H9 (cell line): ENCODE measurements around the gene ARR3. TPM values are rescaled to one million over a fixed set of nuclear protein-coding genes. Genes with fewer than 3 reads are reported as not detected.

ENCODE experiments used
- DNase-seq: peaks from one replicate; pipeline ENCODE4 v3.0.0-alpha.2; 2017
- H2AFZ ChIP-seq: one replicate; pipeline ENCODE4 v1.6.1; 2013; ENCODE audit warnings: mild to moderate bottlenecking, low read length, control low read depth, moderate library complexity
- H2AK5ac ChIP-seq: 2 replicates; pipeline ENCODE4 v1.6.1; 2013; ENCODE audit warnings: low read length, control low read depth, mixed read lengths; ENCODE audit not compliant: insufficient read length
- H2BK120ac ChIP-seq: one replicate; pipeline ENCODE4 v1.6.1; 2013; ENCODE audit warnings: low read depth, mild to moderate bottlenecking, low read length, control low read depth, inconsistent platforms; ENCODE audit not compliant: poor library complexity, severe bottlenecking
- H2BK12ac ChIP-seq: 2 replicates; pipeline ENCODE4 v1.6.1; 2013; ENCODE audit warnings: low read length, control low read depth, mixed read lengths, low read depth; ENCODE audit not compliant: insufficient read length
- H2BK15ac ChIP-seq: 2 replicates; pipeline ENCODE4 v1.6.1; 2013; ENCODE audit warnings: low read depth, low read length, control low read depth
- H2BK20ac ChIP-seq: one replicate; pipeline ENCODE4 v1.6.1; 2013; ENCODE audit warnings: low read depth, mild to moderate bottlenecking, low read length, control low read depth, inconsistent platforms; ENCODE audit not compliant: poor library complexity, severe bottlenecking
- H2BK5ac ChIP-seq: 2 replicates; pipeline ENCODE4 v1.6.1; 2013; ENCODE audit warnings: low read length, control low read depth, mixed read lengths; ENCODE audit not compliant: insufficient read length
- H3K14ac ChIP-seq: 2 replicates; pipeline ENCODE4 v1.6.1; 2013; ENCODE audit warnings: low read length, control low read depth; ENCODE audit not compliant: insufficient read depth
- H3K18ac ChIP-seq: 2 replicates; pipeline ENCODE4 v1.6.1; 2013; ENCODE audit warnings: low read depth, mild to moderate bottlenecking, mixed read lengths, low read length, control low read depth; ENCODE audit not compliant: insufficient read length
- H3K23ac ChIP-seq: 2 replicates; pipeline ENCODE4 v1.6.1; 2013; ENCODE audit warnings: low read length, control low read depth, mixed read lengths, low read depth; ENCODE audit not compliant: insufficient read length
- H3K23me2 ChIP-seq: 2 replicates; pipeline ENCODE4 v1.6.1; 2013; ENCODE audit warnings: low read depth, mild to moderate bottlenecking, mixed read lengths, low read length, control low read depth; ENCODE audit not compliant: insufficient read length, poor library complexity, severe bottlenecking
- H3K27ac ChIP-seq: 2 replicates; pipeline ENCODE4 v1.5.1; 2013; ENCODE audit warnings: low read length, control low read depth, mixed read lengths, low read depth; ENCODE audit not compliant: insufficient read length
- H3K27me3 ChIP-seq: 2 replicates; pipeline ENCODE4 v1.6.1; 2013; ENCODE audit warnings: low read length, control low read depth, inconsistent platforms; ENCODE audit not compliant: insufficient read depth
- H3K4ac ChIP-seq: 2 replicates; pipeline ENCODE4 v1.6.1; 2013; ENCODE audit warnings: low read depth, mild to moderate bottlenecking, control low read depth, inconsistent platforms, low read length, moderate library complexity
- H3K4me1 ChIP-seq: 2 replicates; pipeline ENCODE4 v1.6.1; 2013; ENCODE audit warnings: low read length, control low read depth, inconsistent platforms; ENCODE audit not compliant: insufficient read depth
- H3K4me2 ChIP-seq: 2 replicates; pipeline ENCODE4 v1.6.1; 2013; ENCODE audit warnings: low read length, control low read depth, mixed read lengths; ENCODE audit not compliant: insufficient read length, insufficient read depth
- H3K56ac ChIP-seq: 2 replicates; pipeline ENCODE4 v1.6.1; 2013; ENCODE audit warnings: low read depth, mild to moderate bottlenecking, mixed read lengths, low read length, control low read depth; ENCODE audit not compliant: insufficient read length
- H3K79me1 ChIP-seq: 2 replicates; pipeline ENCODE4 v1.6.1; 2013; ENCODE audit warnings: low read depth, mild to moderate bottlenecking, moderate library complexity, low read length, control low read depth, inconsistent platforms; ENCODE audit not compliant: insufficient read depth, poor library complexity, severe bottlenecking
- H3K79me2 ChIP-seq: 2 replicates; pipeline ENCODE4 v1.6.1; 2013; ENCODE audit warnings: low read length, control low read depth, inconsistent platforms; ENCODE audit not compliant: insufficient read depth
- H3K9ac ChIP-seq: 2 replicates; pipeline ENCODE4 v1.6.1; 2013; ENCODE audit warnings: low read length, control low read depth, mixed read lengths; ENCODE audit not compliant: insufficient read length; ENCODE audit errors: extremely low read depth
- H3K9me3 ChIP-seq: one replicate; pipeline ENCODE4 v1.6.1; 2013; ENCODE audit warnings: low read depth, low read length, inconsistent platforms; ENCODE audit not compliant: control insufficient read depth
- H3T11ph ChIP-seq: one replicate; pipeline ENCODE4 v1.6.1; 2013; ENCODE audit warnings: mild to moderate bottlenecking, low read length, control low read depth, inconsistent platforms
- H4K20me1 ChIP-seq: one replicate; pipeline ENCODE4 v1.6.1; 2013; ENCODE audit not compliant: control insufficient read depth, insufficient read length, insufficient read depth
- H4K5ac ChIP-seq: 2 replicates; pipeline ENCODE4 v1.6.1; 2013; ENCODE audit warnings: low read depth, mild to moderate bottlenecking, mixed read lengths, low read length, control low read depth; ENCODE audit not compliant: insufficient read length
- H4K8ac ChIP-seq: replicated peaks from 2 replicates; pipeline ENCODE4 v1.6.1; 2013; ENCODE audit warnings: low read length, control low read depth, mixed read lengths, low read depth; ENCODE audit not compliant: insufficient read length
- H4K91ac ChIP-seq: 2 replicates; pipeline ENCODE4 v1.6.1; 2013; ENCODE audit warnings: low read depth, mild to moderate bottlenecking, moderate library complexity, mixed read lengths, low read length, control low read depth; ENCODE audit not compliant: insufficient read length
- H3K27ac Mint-ChIP-seq, 3 experiments: 2 replicates in 2 of 3; 3 replicates in 1 of 3; pipeline ENCODE4 v1.8.0; 2020 to 2021; ENCODE audit warnings: mixed read lengths in 3 of 3, mild to moderate bottlenecking in 1 of 3, moderate library complexity in 1 of 3
- H3K27me3 Mint-ChIP-seq: 2 replicates; pipeline ENCODE4 v1.8.0; 2021; ENCODE audit warnings: low read depth, mild to moderate bottlenecking, moderate library complexity, mixed read lengths
- H3K36me3 Mint-ChIP-seq, 3 experiments: 2 replicates in 2 of 3; 3 replicates in 1 of 3; pipeline ENCODE4 v1.8.0; 2020 to 2021; ENCODE audit warnings: low read depth in 3 of 3, mixed read lengths in 3 of 3; ENCODE audit not compliant: insufficient read depth in 1 of 3
- H3K4me1 Mint-ChIP-seq, 2 experiments: 2 replicates each; pipeline ENCODE4 v1.8.0; 2020; ENCODE audit warnings: mixed read lengths in 2 of 2
- H3K4me3 Mint-ChIP-seq, 2 experiments: 2 replicates in 1 of 2; 3 replicates in 1 of 2; pipeline ENCODE4 v1.8.0; 2020 to 2021; ENCODE audit warnings: mild to moderate bottlenecking in 2 of 2, mixed read lengths in 2 of 2, moderate library complexity in 1 of 2
- H3K9me3 Mint-ChIP-seq, 2 experiments: 2 replicates in 1 of 2; 3 replicates in 1 of 2; pipeline ENCODE4 v1.8.0; 2020; ENCODE audit warnings: mild to moderate bottlenecking in 2 of 2, mixed read lengths in 2 of 2, moderate library complexity in 1 of 2
- CTCF ChIP-seq: fragments of 200-600 bp; sonication (generic); conservative IDR thresholded peaks from 3 replicates; pipeline ENCODE4 v1.8.0; 2021; ENCODE audit warnings: antibody characterized with exemption, mild to moderate bottlenecking
- WGBS: extraction: QIAGEN DNeasy Blood & Tissue Kit; methylation state at CpG from one replicate; pipeline ENCODE4 v1.1.7; 2013; ENCODE audit warnings: missing lambda C conversion rate, low lambda C conversion rate, mixed read lengths; ENCODE audit not compliant: insufficient read length; ENCODE audit errors: extremely low coverage; 5-methylcytosine and 5-hydroxymethylcytosine counted together
- total RNA-seq: library from RNA; stranded (reverse); gene quantifications from 2 replicates; pipeline ENCODE4 v1.2.1, GENCODE V29; 2021

The ARR3 gene
- total RNA-seq, 1 experiment from 2014 or later = not detected

- Histone ChIP-seq H3K79me2 (no peaks in the 10 kb centered on the region), H3K9ac (no peak overlapping the region), H2BK120ac (no peak overlapping the region), H3K23me2 (no peaks in the 10 kb centered on the region), H2BK5ac (no peak overlapping the region), H3K27ac (no peak overlapping the region), H3K14ac (no peak overlapping the region), H3K27me3 (no peaks in the 10 kb centered on the region), H4K5ac (no peak overlapping the region), H2AFZ (no peak overlapping the region), H3K56ac (no peak overlapping the region), H4K20me1 (no peaks in the 10 kb centered on the region), H3T11ph (no peak overlapping the region), H2AK5ac (no peak overlapping the region), H2BK20ac (no peak overlapping the region), H4K91ac (no peak overlapping the region), H3K79me1 (no peaks in the 10 kb centered on the region), H3K9me3 (peaks cover 3% of the 10 kb centered on the region), H2BK12ac (no peak overlapping the region), H3K23ac (no peak overlapping the region), H3K18ac (no peak overlapping the region), H4K8ac (no peak overlapping the region), H3K4me1 (no peaks in the 10 kb centered on the region), H3K4me2 (no peak overlapping the region), H3K4ac (no peak overlapping the region), H2BK15ac (no peak overlapping the region)
- Mint-ChIP-seq H3K27ac (no peak overlapping the region), H3K4me1 (peaks cover 17% of the 10 kb centered on the region in 2 experiments), H3K4me3 (no peak overlapping the region), H3K27me3 (no peaks in the 10 kb centered on the region), H3K9me3 (peaks cover 49 to 61% of the 10 kb centered on the region in 2 experiments), H3K36me3 (peaks cover 0 to 2% (median 0%) of the 10 kb centered on the region in 3 experiments; a peak in 2 of 7 replicates)
- DNase-seq = no peak
- no peak for TF ChIP-seq CTCF
- WGBS = no CpG with 5 or more reads among the region's 6 CpGs
Measured at GRCh38 chrX:70244881-70245280, 23.3 kb upstream of the ARR3 start.
